ENCODE data around the gene GARIN5A. TPM values are rescaled to one million over a fixed set of nuclear protein-coding genes. Genes with fewer than 3 reads are reported as not detected.

Gene GARIN5A
- total RNA-seq = 1 to 10 TPM in 1 of 2 donors, not detected in 1; 1.1 TPM

DNA sequence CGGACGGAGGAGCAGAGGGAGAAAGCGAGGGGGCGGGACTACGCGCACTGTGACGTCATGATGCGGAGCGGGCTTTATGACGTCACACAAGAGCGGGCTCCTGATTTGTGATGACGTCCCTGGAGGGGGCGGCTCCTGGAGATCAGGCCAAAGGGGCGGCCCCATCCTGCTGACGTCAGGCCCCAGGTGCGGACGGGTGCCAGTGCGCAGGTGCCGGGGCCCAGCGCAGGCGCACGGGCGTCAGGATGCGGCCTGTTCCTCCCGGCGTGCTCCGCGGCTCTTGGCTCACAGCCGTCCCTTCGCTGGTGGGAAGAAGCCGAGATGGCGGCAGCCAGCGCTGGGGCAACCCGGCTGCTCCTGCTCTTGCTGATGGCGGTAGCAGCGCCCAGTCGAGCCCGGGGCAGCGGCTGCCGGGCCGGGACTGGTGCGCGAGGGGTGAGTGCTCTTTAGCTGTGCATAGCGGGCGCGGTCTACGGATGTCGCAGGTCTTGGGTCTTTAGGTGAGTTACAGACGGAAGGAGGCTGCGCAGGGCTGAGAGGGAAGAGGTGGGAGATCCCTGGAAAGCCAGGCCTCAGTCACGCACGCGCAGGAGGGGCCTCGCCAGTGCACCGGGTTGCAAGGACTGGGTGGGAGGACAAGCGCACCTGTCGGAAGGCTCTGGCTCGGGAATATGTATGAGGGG, at the start of gene GARIN5A, which contains the start of gene EMC10:
GARIN5A (minus strand) TSS at position 625 of the 683 bp plus-strand sequence; CDS start at position 165, 460 bp downstream.
EMC10 (plus strand) TSS at position 284 of the 683 bp plus-strand sequence; CDS start at position 322, 38 bp downstream.
- peak; percentile 93 for DNase-seq (ENCODE audit: low spot score)
- Mint-ChIP-seq H3K27me3 (no peaks in the 10 kb centered on the region), H3K27ac (peak within 1 kb of the TSS; percentile 80 to 89), H3K4me3 (peak within 1 kb of the TSS; percentile 94), H3K4me1 (ENCODE audit: low read depth in 2 of 2) (peaks cover 10 to 25% of the 10 kb centered on the region in 2 donors), H3K36me3 (peaks cover 6% of the 10 kb centered on the region), H3K9me3 (no peaks in the 10 kb centered on the region)
- ATAC-seq = peak; percentile 94 to 97

DNA sequence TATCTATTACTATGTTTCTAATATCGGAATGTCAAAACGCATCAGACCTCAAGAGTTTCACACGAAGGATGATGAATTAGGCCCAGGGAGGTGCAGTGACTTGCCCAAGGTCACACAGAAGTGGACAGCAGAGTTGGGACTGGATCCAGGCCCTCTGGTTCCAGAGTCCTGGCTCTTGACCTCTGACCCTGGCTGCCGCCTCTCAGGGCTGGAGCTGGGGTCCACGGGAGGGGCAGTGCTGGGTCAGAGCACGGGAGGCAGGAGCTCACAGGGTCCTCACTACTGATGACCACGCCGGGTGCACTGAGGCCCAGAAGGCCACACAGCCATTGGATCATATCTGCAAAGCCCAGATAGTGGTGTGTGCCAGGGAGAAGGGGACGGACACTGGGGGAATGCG, 46.2 kb upstream of the GARIN5A start:
- no peak overlapping the region for H3K27ac Mint-ChIP-seq
- no peaks in the 10 kb centered on the region for H3K4me1 Mint-ChIP-seq (ENCODE audit: low read depth in 2 of 2)
- no peak for ATAC-seq
- H3K27me3 Mint-ChIP-seq = peaks cover 0 to 4% of the 10 kb centered on the region in 2 donors
- no peaks in the 10 kb centered on the region for H3K36me3 Mint-ChIP-seq
- no peak for DNase-seq (ENCODE audit: low spot score)
- H3K9me3 Mint-ChIP-seq = no peaks in the 10 kb centered on the region
- no peak overlapping the region for H3K4me3 Mint-ChIP-seq

DNA sequence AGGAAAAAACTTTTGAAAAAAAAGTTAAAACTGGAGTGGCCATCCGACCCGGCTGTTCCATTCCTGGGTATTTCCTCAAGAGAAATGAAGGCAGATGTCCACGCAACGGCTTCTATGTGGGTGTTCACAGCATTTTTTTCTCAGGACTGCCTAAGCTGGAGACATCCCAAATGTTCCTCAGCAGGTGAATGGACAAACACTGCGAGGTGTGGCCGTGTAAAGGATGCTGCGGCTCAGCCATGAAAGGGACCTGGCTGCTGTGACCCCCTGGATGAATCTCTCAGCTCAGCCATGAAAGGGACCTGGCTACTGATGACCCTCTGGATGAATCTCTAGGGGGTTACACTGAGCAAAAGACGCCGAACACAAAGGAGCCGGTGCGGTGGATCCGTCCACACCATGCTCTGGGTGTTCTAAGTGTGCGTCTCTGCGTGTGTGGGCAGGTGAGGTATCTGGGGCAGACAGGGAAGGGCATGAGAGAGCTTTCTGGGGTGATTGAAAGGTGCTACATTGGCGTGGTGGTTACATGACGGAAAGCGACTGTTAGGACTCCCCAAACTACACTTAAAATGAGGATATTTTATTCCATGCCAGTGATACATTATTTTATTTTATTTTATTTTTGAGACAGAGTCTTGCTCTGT, 44.3 kb upstream of the GARIN5A start:
- peaks cover 0 to under 1% of the 10 kb centered on the region in 2 donors for H3K27me3 Mint-ChIP-seq
- DNase-seq (ENCODE audit: low spot score) (no peak), ATAC-seq (no peak)
- H3K9me3 Mint-ChIP-seq = no peaks in the 10 kb centered on the region
- no peak overlapping the region for H3K4me3 Mint-ChIP-seq
- no peaks in the 10 kb centered on the region for H3K36me3 Mint-ChIP-seq
- H3K27ac Mint-ChIP-seq = no peak overlapping the region
- no peaks in the 10 kb centered on the region for H3K4me1 Mint-ChIP-seq (ENCODE audit: low read depth in 2 of 2)

DNA sequence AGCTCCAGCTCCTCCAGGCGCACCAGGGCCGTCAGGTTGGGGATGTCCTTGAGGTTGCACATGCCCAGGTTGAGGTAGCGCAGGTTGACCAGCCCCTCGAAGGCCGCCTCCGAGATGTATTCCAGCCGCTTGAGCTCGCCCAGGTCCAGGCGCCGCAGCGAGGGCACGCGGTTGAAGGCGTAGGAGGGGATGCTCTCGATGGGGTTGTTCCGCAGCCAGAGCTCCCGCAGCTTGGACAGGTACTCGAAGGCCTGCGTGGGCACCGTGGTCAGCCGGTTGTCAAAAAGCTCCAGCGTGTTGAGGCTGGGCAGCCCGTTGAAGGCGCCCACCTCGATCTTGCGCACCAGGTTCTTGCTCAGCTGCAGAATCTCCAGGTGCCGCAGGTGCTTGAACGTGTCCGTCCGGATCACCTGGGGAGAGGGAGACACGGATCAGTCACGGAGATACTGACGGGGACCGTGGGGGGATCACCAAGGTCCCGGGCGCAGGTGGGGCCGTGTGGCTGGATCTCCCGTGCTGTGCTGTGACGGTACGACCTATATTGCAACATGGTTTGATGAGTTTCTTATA, 42.4 kb upstream of the GARIN5A start:
- H3K4me1 Mint-ChIP-seq (ENCODE audit: low read depth in 2 of 2) = no peaks in the 10 kb centered on the region
- H3K9me3 Mint-ChIP-seq = no peaks in the 10 kb centered on the region
- ATAC-seq (no peak), DNase-seq (ENCODE audit: low spot score) (no peak)
- H3K27ac Mint-ChIP-seq = no peak overlapping the region
- H3K36me3 Mint-ChIP-seq = no peaks in the 10 kb centered on the region
- no peak overlapping the region for H3K4me3 Mint-ChIP-seq
- H3K27me3 Mint-ChIP-seq = no peaks in the 10 kb centered on the region

DNA sequence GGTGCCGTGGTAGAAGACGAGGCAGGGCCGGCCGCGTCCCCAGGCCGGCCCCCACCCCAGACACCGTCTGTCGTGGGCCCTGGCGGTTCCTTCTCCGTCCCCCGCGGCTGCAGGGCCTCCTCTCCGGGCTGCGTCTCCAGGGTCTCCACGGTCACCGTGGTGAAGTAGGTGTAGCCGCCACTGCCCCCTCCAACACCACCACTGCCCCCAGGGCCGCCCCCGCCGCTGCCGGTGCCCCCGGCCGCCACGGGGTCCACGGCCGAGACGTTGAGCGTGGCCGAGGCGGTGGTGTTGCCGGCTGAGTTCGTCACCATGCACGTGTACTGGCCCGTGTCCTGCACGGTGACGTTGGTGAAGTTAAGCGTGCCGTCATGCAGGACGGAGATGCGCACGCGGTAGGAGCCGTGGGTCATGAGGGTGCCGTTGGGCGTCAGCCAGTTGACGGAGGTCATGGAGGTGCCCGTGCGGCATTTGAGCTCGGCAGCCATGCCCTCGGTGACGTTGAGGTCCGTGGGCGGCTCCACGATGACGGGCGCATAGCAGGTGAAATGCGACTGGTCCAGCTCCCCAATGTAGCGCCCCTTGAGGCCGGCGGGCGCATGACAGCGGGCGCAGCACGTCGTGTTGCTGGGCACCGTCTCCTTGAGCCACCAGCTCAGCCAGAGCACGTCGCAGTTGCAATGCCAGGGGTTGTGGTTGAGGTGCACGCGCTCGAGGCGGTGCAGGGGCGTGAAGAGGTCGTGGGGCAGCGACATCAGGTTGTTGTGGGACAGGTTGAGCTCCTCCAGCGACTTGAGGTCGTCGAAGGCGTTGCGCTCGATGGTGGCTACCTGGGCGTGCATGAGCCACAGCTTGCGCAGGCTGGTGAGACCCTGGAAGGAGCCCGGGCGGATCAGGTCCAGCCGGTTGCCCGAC, 41.7 kb upstream of the GARIN5A start:
- no peak for DNase-seq (ENCODE audit: low spot score)
- no peaks in the 10 kb centered on the region for H3K9me3 Mint-ChIP-seq
- no peaks in the 10 kb centered on the region for H3K36me3 Mint-ChIP-seq
- H3K27ac Mint-ChIP-seq = no peak overlapping the region
- H3K27me3 Mint-ChIP-seq = no peaks in the 10 kb centered on the region
- H3K4me3 Mint-ChIP-seq = no peak overlapping the region
- ATAC-seq = no peak
- no peaks in the 10 kb centered on the region for H3K4me1 Mint-ChIP-seq (ENCODE audit: low read depth in 2 of 2)

DNA sequence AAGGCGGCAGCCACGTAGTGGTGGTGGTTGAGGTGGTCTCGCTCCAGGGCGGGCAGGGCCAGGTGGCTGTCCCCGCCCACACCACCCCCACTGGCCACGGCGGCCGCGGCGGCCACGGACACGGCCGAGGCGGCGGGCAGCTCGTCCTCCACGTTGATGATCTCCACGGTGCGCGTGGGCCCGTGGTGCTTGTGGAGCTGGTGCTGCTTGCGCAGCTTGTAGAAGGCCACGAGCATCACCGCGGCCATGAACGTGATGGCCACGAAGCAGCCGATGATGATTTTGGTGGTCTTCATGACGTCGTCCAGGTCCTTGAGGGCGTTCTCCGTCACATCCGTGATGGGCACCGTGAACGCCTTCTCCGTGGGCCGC, 41.0 kb upstream of the GARIN5A start:
- H3K27me3 Mint-ChIP-seq = no peaks in the 10 kb centered on the region
- no peak overlapping the region for H3K27ac Mint-ChIP-seq
- ATAC-seq = no peak
- no peak overlapping the region for H3K4me3 Mint-ChIP-seq
- H3K9me3 Mint-ChIP-seq = no peaks in the 10 kb centered on the region
- no peaks in the 10 kb centered on the region for H3K36me3 Mint-ChIP-seq
- no peak for DNase-seq (ENCODE audit: low spot score)
- no peaks in the 10 kb centered on the region for H3K4me1 Mint-ChIP-seq (ENCODE audit: low read depth in 2 of 2)

DNA sequence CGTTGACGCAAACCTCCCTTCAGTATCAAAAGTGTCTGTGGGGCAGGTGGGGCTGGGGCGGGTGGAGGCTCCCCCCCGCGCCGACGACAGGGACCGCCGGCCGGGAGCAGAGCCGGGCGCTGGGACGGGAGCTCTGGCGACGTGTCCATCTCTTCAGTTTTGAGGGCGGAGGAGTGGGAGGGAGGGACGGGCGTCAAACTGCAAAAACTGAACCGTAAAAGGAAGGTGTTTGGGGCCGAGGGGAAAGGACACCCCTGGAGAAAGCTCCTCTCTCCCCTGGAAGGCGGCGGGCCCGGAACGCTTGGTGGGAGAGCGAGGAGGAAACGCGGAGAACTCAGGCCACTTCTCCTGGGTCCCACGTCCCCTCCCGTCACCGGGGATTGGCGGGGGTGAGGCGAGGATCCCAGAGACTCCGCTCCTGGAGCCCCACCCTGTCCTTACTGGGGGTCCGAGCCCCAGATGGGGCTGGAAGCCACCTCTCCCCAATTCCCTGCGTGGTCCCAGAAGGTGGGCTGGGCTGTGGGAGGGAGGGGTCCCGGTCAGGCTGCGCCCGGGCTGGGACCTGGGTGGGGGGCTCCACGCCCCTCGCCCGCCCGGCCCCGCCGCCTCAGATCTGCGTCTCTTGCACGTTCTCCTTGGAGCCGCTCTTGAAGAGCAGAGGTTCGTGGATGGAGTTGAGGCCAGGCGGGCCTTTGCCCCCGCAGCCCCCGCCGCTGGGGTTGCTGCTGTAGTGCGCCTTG, 40.5 kb upstream of the GARIN5A start:
- Mint-ChIP-seq H3K27me3 (no peaks in the 10 kb centered on the region), H3K27ac (no peak overlapping the region), H3K4me1 (ENCODE audit: low read depth in 2 of 2) (no peaks in the 10 kb centered on the region), H3K9me3 (no peaks in the 10 kb centered on the region), H3K4me3 (no peak overlapping the region), H3K36me3 (no peaks in the 10 kb centered on the region)
- ATAC-seq (no peak), DNase-seq (ENCODE audit: low spot score) (no peak)

DNA sequence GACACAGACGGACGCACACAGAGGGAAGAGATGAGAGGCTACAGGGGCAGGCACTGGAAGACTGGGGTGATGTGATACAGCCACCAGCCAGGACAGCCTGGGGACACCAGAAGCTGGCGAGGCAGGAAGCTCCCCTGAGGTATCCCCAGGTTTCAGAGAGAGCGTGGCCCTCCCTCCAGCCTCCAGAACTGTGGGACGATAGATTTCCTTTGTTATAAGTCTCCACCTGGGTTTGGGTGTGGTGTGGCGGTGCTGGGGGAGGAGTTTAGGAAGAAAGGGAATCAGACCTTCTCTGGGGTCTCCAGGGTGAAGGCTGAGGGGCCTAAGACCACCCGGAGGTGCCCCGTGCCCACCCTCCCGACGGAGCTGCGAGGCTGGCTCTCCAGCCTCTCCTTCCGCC, 39.8 kb upstream of the GARIN5A start:
- Mint-ChIP-seq H3K4me1 (ENCODE audit: low read depth in 2 of 2) (peaks cover 5% of the 10 kb centered on the region in 2 donors), H3K27me3 (no peaks in the 10 kb centered on the region), H3K4me3 (no peak overlapping the region), H3K27ac (no peak overlapping the region), H3K36me3 (no peaks in the 10 kb centered on the region), H3K9me3 (no peaks in the 10 kb centered on the region)
- DNase-seq (ENCODE audit: low spot score) = no peak
- no peak for ATAC-seq

DNA sequence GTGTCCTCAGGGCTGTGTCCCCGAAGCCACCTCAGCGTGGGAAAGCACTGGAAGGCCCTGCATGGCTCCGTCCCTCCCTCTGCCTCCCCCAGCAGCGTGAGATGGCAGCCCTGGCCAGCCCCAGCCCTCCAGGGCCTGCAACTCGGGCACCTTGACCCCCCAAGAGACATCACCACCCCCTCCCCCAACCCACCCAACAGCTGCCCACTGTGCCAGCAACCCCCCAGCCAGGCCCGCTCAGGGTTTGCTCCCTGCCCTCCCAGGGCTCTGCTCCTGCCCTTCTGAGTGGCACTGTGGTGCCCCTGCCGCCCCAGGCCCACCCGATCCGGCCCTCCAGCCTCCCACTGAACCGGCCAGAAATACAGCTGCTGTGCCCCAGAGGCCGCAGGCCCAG, 38.5 kb upstream of the GARIN5A start:
- Mint-ChIP-seq H3K4me1 (ENCODE audit: low read depth in 2 of 2) (peaks cover 14 to 15% of the 10 kb centered on the region in 2 donors), H3K36me3 (no peaks in the 10 kb centered on the region), H3K27me3 (no peaks in the 10 kb centered on the region), H3K9me3 (no peaks in the 10 kb centered on the region), H3K27ac (no peak overlapping the region), H3K4me3 (no peak overlapping the region)
- no peak for DNase-seq (ENCODE audit: low spot score)
- no peak for ATAC-seq

DNA sequence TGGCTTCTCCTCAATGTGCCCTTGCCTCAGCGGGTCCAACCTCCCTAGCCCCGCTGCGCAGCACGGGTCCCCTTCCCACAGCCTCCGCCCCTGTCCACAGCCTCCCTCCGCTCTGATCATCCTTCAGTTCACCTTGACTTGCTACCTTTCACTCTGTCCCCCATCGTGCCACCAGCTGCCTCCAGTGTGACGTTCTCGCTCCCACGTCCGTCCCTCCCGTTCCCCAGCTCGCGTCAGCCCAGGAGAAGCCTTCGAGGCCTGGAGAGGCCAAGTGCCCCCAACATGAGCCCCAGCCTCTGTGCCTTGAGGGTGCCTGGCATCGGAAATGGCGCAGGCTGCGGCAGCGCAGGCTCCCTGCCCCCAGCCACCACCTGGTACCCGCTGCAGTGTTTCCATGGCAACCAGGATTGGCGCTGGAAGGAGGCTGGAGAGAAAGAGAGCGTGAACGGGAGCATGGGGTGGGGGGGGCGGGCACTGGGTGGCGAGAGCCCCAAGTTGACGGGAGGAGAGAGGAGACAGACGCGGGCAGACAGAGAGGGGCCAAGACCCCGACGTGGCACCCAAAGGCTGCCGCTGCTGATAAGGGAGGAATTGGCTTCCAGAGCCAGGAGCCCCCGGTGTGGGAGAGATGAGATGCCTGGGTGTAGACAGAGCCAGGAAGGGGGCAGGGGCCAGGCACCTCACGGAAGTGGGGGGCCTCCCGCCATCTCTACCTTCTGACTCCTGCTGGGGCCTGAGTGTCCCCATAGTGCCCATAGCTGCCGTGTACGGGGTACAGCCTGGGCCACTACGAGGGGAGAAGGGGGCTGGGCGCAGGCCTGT, 37.9 kb upstream of the GARIN5A start:
- Mint-ChIP-seq H3K9me3 (no peaks in the 10 kb centered on the region), H3K27ac (no peak overlapping the region), H3K4me3 (no peak overlapping the region), H3K36me3 (no peaks in the 10 kb centered on the region), H3K4me1 (ENCODE audit: low read depth in 2 of 2) (peaks cover 14 to 15% of the 10 kb centered on the region in 2 donors), H3K27me3 (no peaks in the 10 kb centered on the region)
- ATAC-seq = no peak
- DNase-seq (ENCODE audit: low spot score) = no peak

DNA sequence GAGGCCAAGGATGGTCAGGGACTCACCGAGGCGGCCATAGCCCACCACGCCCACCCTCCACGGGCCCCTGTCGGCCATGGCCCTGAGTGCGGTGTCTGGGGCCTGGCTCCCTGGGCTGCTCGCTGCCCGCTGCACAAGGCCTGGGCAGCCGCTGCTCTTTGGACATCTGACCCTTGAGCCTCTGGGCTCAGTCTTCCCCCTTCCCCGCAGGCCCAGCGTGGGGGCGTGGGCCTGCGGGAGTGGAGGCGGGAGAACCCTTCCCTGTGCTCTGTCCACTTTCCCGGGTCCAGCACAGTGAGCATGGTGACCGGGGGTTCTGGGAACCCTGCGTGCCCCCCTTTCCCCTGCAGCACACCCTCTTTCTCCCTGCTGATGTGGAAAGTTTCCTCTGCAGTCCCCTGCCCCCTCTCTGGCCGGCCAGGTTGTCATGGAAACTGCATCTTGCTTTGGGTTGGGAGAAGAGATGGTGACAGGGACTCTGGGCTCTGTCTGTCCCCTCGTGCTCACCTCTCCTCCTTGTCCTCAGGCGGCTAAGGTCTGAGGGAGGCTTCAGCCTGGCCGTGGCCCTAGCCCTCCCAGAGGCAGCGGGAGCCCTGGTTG, 37.2 kb upstream of the GARIN5A start, which contains the start of gene ASPDH:
ASPDH (minus strand) TSS at position 168 of the 600 bp plus-strand sequence; CDS start at position 78, 90 bp downstream.
- ATAC-seq = no peak
- Mint-ChIP-seq H3K4me3 (no peak within 1 kb of the TSS), H3K27me3 (no peaks in the 10 kb centered on the region), H3K27ac (peak within 1 kb of the TSS in 1 of 2 donors; percentile 31), H3K4me1 (ENCODE audit: low read depth in 2 of 2) (peaks cover 16 to 19% of the 10 kb centered on the region in 2 donors), H3K9me3 (no peaks in the 10 kb centered on the region), H3K36me3 (no peaks in the 10 kb centered on the region)
- DNase-seq (ENCODE audit: low spot score) = no peak

Measured in natural killer cell treated with Interleukin-12 subunit alpha and Interleukin-12 subunit beta and Interleukin-15 and Interleukin-18, amount 100 ng/mL, for 72 hours (primary cell).